Measurements from ENCODE around the gene CPEB3. TPM values are rescaled to one million over a fixed set of nuclear protein-coding genes. Genes with fewer than 3 reads are reported as not detected.
A peak's percentile ranks its signal among the peaks of the same experiment; 100 is the strongest.
"Not testable (repeated sequence)": the region's sequence is repeated elsewhere in the genome, so short reads cannot be mapped to it uniquely, and the experiment has no call there.

The CPEB3 gene
- total RNA-seq, 1 donor from 2014 or later: 1.7 TPM

GRCh38 chr10:92025340-92025739, 265.5 kb downstream of the CPEB3 start:
- DNase-seq: not testable (repeated sequence)

- DNase-seq: no peak
These were observed 266.2 kb downstream of the CPEB3 start for GRCh38 chr10:92024700-92025099.

GRCh38 chr10:92014620-92015019, 276.3 kb downstream of the CPEB3 start:
- no peak for DNase-seq

GRCh38 chr10:92011560-92012214, 279.2 kb downstream of the CPEB3 start:
- DNase-seq: peak; percentile 72

GRCh38 chr10:92010047-92010735, 280.7 kb downstream of the CPEB3 start:
- no peak for DNase-seq

GRCh38 chr10:92009445-92009844, 281.4 kb downstream of the CPEB3 start:
- DNase-seq: no peak

GRCh38 chr10:92005978-92006377, 284.9 kb downstream of the CPEB3 start:
- no peak for DNase-seq

- DNase-seq: no peak
These were observed 287.6 kb downstream of the CPEB3 start for GRCh38 chr10:92003258-92003657.

- no peak for DNase-seq
These were observed 288.9 kb downstream of the CPEB3 start for GRCh38 chr10:92001995-92002394.

GRCh38 chr10:92001581-92001980, 289.3 kb downstream of the CPEB3 start:
- no peak for DNase-seq

Other genes with a start within 250 kb of the CPEB3 start
- 40.2 and 41.2 TPM in 2 replicates for gene MARCHF5, start 89 bp upstream of the CPEB3 start, total RNA-seq